ENCODE measurements around the gene CELA2B. TPM values are rescaled to one million over a fixed set of nuclear protein-coding genes. Genes with fewer than 3 reads are reported as not detected.

The CELA2B gene
- total and polyA plus RNA-seq, 2 donors (not counting 1 experiment from before 2014, with no cell fraction given), result not detected

DNA sequence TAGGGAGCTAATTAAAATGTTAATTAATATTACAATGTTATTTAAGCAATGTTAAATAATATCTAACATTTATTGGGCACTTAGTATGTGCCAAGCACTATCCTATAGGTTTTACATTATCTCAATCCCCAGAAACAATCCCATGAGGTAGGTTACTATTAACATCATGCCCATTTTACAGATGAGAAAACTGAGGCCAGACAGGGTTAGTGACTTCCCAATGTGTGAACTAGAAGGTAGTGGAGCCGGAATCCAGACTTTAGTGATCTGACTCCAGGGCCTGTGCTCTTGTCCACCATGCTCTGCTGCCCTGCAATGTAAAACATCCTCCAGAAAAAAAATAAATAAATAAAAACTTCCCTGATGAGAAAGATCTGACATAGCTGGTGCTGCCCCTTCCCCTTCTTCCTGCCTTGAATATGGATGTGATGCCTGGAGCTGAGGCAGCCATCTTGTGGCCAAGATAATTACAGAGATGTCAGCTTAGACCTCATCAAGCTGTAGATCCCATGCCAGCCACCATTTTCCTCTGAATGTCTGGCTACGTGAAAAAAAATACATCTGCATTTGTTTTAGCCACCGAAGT is 26.9 kb upstream of the CELA2B start:
- ChIA-PET POLR2A (no interaction called here), CTCF (interaction anchor here (1.0 kb wide), 1 partner anchor 124 kb away, joined by 3 read pairs; no protein-coding TSS in a partner anchor)
- Mint-ChIP-seq H3K9me3 (ENCODE audit: insufficient read depth) (peaks cover 3% of the 10 kb centered on the region), H3K4me1 (no peaks in the 10 kb centered on the region), H3K27ac (no peak overlapping the region), H3K4me3 (no peak overlapping the region), H3K27me3 (peaks cover 32% of the 10 kb centered on the region)
- no peak overlapping the region for H3K4me3 ChIP-seq (ENCODE audit: control extremely low read depth in 1 of 5, extremely low read depth in 1 of 5, insufficient read depth in 1 of 5, low read depth in 2 of 5, low read length in 4 of 5)
- peaks cover 0 to 3% (median 0%) of the 10 kb centered on the region in 3 donors for H3K9me3 ChIP-seq (ENCODE audit: control extremely low read depth in 1 of 3, control insufficient read depth in 2 of 3, insufficient read depth in 1 of 3, low read length in 2 of 3)
- TF ChIP-seq EZH2 (IDR thresholded peaks at IDR 0.05; ENCODE audit: borderline replicate concordance, insufficient read depth, low read depth, low read length, poor library complexity, severe bottlenecking), result no peak
- TF ChIP-seq, protein P1, sequence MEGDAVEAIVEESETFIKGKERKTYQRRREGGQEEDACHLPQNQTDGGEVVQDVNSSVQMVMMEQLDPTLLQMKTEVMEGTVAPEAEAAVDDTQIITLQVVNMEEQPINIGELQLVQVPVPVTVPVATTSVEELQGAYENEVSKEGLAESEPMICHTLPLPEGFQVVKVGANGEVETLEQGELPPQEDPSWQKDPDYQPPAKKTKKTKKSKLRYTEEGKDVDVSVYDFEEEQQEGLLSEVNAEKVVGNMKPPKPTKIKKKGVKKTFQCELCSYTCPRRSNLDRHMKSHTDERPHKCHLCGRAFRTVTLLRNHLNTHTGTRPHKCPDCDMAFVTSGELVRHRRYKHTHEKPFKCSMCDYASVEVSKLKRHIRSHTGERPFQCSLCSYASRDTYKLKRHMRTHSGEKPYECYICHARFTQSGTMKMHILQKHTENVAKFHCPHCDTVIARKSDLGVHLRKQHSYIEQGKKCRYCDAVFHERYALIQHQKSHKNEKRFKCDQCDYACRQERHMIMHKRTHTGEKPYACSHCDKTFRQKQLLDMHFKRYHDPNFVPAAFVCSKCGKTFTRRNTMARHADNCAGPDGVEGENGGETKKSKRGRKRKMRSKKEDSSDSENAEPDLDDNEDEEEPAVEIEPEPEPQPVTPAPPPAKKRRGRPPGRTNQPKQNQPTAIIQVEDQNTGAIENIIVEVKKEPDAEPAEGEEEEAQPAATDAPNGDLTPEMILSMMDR (IDR thresholded peaks at IDR 0.05), result no peak
- no peak overlapping the region for H3K27ac ChIP-seq (ENCODE audit: low read length in 2 of 2)
- no peaks in the 10 kb centered on the region for H3K79me2 ChIP-seq (ENCODE audit: control insufficient read depth, insufficient read depth, low read length)
- no peaks in the 10 kb centered on the region for H3K4me1 ChIP-seq (ENCODE audit: control insufficient read depth in 2 of 2, insufficient read depth in 2 of 2, low read length in 2 of 2)
- H3K27me3 ChIP-seq (replicated peaks in 1 of 4; ENCODE audit: control extremely low read depth in 1 of 4, control insufficient read depth in 3 of 4, insufficient read depth in 4 of 4, low read length in 3 of 4), result peaks cover 0 to 16% (median 4%) of the 10 kb centered on the region in 4 experiments
- intact Hi-C loops (cut with micrococcal nuclease), result no loop called here
- no peak overlapping the region for H3K9ac ChIP-seq (ENCODE audit: low read length)
- H3K36me3 ChIP-seq (replicated peaks in 1 of 2; ENCODE audit: control extremely low read depth in 1 of 2, control insufficient read depth in 1 of 2, extremely low read depth in 1 of 2, insufficient read depth in 2 of 2, low read length in 1 of 2), result no peaks in the 10 kb centered on the region
- no peaks in the 10 kb centered on the region for H4K20me1 ChIP-seq (ENCODE audit: control insufficient read depth, insufficient read depth, low read length, poor library complexity, severe bottlenecking)
- no peak overlapping the region for H3K4me2 ChIP-seq (replicated peaks; ENCODE audit: low read depth, low read length, poor library complexity, severe bottlenecking)
- 93% methylated on average over 2 of the region's 3 CpGs for WGBS (ENCODE audit: insufficient coverage)
- no peak for DNase-seq
- H2AFZ ChIP-seq (ENCODE audit: insufficient read depth, low read depth, low read length, poor library complexity, severe bottlenecking), result no peak overlapping the region
- no peak for ATAC-seq (ENCODE audit: low read depth)

DNA sequence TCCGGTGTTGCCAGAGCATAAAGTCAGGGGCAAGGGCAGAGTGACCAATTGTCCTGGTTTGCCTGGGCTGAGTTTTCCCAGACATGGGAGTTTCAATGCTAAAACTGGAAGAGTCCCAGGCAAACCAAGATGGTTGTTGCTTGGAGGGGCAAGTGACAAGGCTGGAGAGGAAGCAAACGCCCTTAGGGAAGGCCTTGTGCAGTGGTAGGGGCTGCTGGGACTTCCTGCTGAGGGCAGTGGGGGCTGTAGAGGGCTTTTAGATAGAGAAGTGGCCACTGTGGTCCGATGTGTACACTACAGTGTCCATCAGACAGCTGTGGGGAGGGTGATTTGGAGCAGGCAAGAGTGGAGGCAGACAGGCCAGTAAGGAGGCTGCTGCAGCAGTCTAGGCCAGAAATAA is 26.3 kb upstream of the CELA2B start:
- H3K9ac ChIP-seq (ENCODE audit: low read length), result no peak overlapping the region
- H4K20me1 ChIP-seq (ENCODE audit: control insufficient read depth, insufficient read depth, low read length, poor library complexity, severe bottlenecking), result no peaks in the 10 kb centered on the region
- no peaks in the 10 kb centered on the region for H3K4me1 ChIP-seq (ENCODE audit: control insufficient read depth in 2 of 2, insufficient read depth in 2 of 2, low read length in 2 of 2)
- Mint-ChIP-seq H3K27ac (no peak overlapping the region), H3K4me3 (no peak overlapping the region), H3K4me1 (no peaks in the 10 kb centered on the region), H3K9me3 (ENCODE audit: insufficient read depth) (peaks cover 3% of the 10 kb centered on the region), H3K27me3 (peaks cover 32% of the 10 kb centered on the region)
- TF ChIP-seq, protein P1 (IDR thresholded peaks at IDR 0.05), result no peak
- no peak for TF ChIP-seq EZH2 (IDR thresholded peaks at IDR 0.05; ENCODE audit: borderline replicate concordance, insufficient read depth, low read depth, low read length, poor library complexity, severe bottlenecking)
- no peaks in the 10 kb centered on the region for H3K79me2 ChIP-seq (ENCODE audit: control insufficient read depth, insufficient read depth, low read length)
- intact Hi-C loops (cut with micrococcal nuclease), result no loop called here
- no peak overlapping the region for H3K4me3 ChIP-seq (ENCODE audit: control extremely low read depth in 1 of 5, extremely low read depth in 1 of 5, insufficient read depth in 1 of 5, low read depth in 2 of 5, low read length in 4 of 5)
- ChIA-PET CTCF (no interaction called here), POLR2A (no interaction called here)
- WGBS (ENCODE audit: insufficient coverage), result 52% methylated on average over 3 of the region's 3 CpGs
- H3K36me3 ChIP-seq (replicated peaks in 1 of 2; ENCODE audit: control extremely low read depth in 1 of 2, control insufficient read depth in 1 of 2, extremely low read depth in 1 of 2, insufficient read depth in 2 of 2, low read length in 1 of 2), result no peaks in the 10 kb centered on the region
- no peak overlapping the region for H3K4me2 ChIP-seq (replicated peaks; ENCODE audit: low read depth, low read length, poor library complexity, severe bottlenecking)
- no peak overlapping the region for H3K27ac ChIP-seq (ENCODE audit: low read length in 2 of 2)
- peaks cover 0 to 16% (median 4%) of the 10 kb centered on the region in 4 experiments for H3K27me3 ChIP-seq (replicated peaks in 1 of 4; ENCODE audit: control extremely low read depth in 1 of 4, control insufficient read depth in 3 of 4, insufficient read depth in 4 of 4, low read length in 3 of 4)
- H2AFZ ChIP-seq (ENCODE audit: insufficient read depth, low read depth, low read length, poor library complexity, severe bottlenecking), result no peak overlapping the region
- no peak for DNase-seq
- peaks cover 0 to 3% (median 0%) of the 10 kb centered on the region in 3 donors for H3K9me3 ChIP-seq (ENCODE audit: control extremely low read depth in 1 of 3, control insufficient read depth in 2 of 3, insufficient read depth in 1 of 3, low read length in 2 of 3)
- ATAC-seq (ENCODE audit: low read depth), result no peak
